NCI-H187 treated with DMSO at 0.1 percent for 48 hours (cell line): Measurements from ENCODE around the gene UPF1.

Experiments
- DNase-seq: peaks from one replicate; lab custom pipeline; 2025; lab: John Stamatoyannopoulos, UW

The UPF1 gene

DNA sequence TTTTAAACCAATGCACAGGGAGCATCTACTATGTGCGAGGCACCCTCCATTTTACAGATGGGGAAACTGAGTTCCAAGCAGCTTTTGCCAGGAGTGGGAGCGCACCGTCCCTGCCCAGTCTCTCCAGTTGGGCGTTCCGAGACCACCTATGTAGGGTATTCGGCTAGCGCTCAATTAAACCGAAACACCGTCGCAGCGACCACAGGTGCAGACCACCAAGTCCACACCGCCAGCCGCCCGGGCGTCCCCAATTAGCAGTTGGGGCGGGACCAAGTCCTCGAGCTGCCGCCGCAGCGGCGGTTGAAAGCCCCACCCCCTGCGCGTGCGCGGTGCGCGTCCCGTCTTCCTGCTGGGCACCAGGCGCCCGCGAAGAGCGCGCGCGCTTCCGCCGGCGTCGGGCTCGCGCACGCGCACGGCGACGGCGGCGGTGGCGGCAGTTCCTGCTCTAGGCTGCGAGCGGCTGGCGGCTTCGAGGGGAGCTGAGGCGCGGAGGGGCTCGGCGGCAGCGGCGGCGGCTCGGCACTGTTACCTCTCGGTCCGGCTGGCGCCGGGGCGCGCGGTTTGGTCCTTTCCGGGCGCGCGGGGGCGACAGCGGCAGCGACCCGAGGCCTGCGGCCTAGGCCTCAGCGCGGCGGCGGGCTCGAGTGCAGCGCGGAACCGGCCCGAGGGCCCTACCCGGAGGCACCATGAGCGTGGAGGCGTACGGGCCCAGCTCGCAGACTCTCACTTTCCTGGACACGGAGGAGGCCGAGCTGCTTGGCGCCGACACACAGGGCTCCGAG lies at the start of gene UPF1:
UPF1 (plus strand) TSS at position 436 of the 782 bp plus-strand sequence; CDS start at position 687, 251 bp downstream.
- peak; percentile 8 for DNase-seq

- DNase-seq, result no peak
These were observed 49.1 kb upstream of the UPF1 start for GRCh38 chr19:18782559-18783225.

DNA sequence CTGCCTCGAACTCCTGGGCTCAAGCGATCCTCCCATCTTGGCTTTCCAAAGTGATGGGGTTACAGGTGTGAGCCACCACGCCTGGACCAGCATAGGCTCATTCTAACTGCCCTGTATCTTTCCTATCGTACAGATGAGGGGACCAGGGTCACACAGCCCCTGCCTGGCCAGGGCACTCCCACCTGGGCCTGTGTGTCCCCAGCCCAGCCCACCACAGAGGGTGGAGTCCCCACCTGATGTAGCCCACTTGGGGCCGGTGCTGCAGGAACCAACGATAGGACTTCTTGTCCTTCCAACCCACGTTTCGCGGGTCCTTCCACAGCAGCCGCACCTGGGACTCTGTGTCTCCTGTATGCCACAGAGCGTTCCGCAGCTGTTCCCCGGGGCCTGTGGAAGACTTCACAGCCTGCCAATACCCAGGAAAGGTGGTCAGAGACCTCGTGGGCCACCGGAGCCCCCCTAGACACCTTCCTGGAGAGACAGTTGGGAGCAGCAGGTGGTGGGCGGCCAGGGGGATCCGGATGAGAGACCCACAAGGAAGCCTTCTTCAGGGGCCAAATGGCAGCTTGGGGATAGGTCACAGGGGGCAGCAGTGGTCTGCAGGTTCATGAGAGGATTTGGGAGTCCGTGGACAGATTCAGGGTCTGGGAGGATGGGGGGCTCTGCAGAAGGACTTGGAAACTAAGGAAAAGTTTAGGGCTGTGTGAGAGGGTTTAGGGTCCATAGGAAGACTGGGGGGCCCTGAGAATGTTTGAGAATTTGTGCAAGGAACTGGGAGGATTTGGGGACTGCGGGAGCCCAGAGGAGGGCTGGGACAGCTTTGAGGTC lies 47.6 kb upstream of the UPF1 start:
- DNase-seq, result no peak

GRCh38 chr19:18784786-18785120 lies 47.0 kb upstream of the UPF1 start:
- DNase-seq, result no peak

DNA sequence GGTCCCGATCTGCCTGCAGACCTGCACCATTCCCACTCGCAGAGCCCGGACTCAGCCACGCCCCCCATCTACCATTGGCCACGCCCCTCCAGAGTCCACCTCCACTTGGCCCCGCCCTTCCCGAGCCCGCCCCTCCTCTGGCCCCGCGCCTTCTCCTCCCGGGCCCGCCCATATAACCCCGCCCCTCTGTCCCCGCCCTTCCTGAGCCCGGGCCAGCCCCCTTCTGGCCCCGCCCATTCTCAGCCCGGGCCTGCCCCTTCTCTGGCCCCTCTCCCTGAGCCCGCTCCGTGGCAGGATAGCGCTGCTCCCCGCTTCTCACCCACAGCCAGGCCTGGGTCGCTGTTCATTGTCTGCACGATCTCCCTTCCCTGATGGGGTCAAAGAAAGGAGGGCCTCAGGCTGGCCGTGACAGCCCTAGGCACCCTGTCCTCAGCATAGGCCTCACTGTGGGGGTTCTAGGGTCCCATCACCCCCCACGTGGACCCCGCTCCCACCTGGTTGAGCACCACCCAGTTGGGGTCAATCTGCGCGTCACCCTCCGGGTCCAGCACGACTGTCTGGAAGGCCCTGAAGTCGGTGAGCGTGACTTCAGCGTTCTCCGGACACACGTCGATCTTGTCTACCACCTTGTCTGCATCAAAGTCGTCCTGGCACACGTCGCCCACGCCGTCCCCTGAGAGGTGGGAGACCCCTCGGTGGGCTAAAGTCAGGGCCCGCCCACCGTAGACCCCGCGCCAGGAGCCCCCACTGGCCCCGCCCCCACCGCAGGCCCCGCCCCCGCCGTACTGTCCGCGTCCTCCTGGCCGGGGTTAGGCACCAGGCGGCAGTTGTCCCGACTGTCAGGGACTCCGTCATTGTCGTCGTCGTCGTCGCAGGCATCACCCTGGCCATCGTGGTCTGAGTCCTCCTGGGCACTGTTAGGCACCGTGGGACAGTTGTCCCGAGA lies 46.3 kb upstream of the UPF1 start:
- peak; percentile 3 for DNase-seq

DNA sequence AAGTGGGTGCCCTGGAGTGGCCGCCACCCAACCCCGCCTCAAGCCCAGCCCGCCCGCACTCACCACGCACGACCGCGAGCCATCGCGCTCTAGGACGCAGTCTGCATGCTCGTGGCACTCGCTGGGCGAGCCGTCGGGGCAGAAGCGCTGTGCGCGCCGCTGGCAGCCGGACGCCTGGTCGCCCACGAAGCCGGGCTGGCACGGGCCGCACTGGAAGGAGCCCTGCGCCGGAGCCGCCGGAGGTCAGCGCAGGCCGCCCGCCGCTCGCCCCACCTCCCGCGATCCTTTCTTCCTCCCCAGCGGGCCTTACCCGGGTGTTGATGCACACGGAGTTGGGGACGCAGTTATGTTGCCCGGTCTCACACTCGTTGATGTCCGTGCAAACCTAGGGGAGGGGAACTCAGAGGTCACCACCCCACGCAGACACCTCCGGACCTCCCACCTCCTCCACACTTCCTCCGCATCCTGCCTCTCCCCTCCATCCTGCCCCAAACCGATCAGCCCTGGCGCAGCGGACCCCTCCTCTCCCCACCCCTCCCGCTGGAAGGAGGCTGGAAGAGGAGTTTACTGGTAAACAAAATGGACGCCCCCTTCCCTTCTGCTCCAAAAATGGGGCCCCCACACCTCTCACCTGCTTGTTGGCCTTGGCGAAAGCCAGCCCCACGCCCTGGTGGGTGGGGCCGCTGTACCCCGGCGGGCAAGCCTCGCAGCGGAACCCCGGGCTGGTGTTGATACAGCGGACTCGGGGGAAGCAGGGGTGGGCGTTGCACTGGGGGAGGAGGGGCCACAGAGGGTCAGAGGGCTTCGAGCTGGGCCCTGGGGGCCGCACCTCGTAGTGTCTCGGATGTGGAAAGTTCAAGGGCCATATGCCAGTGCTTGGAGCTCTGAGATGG lies 43.0 kb upstream of the UPF1 start:
- DNase-seq, result no peak

DNA sequence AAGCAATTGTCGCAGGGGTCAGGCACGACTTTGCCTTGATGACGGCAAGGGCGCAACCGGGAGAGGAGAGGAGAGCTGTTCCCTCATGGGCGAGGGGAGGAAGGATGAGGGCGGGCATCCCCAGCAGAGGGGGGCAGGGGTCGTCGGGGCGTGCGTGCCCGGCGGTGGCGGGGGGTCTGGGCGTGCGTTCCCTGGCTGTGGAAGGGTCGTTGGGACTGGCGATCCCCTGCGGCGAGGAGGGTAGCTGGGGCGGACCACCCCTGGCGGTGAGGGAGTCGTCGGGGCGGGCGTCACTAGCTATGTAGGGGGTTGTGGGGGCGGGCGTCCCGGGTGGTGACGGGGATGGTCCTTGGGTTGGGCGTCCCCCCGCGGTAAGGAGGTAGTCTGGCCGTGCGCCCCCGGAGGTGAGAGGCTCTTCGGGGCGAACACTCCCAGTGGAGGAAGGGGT lies 42.3 kb upstream of the UPF1 start:
- no peak for DNase-seq

- no peak for DNase-seq
These were observed 41.7 kb upstream of the UPF1 start for GRCh38 chr19:18789883-18790565.

DNA sequence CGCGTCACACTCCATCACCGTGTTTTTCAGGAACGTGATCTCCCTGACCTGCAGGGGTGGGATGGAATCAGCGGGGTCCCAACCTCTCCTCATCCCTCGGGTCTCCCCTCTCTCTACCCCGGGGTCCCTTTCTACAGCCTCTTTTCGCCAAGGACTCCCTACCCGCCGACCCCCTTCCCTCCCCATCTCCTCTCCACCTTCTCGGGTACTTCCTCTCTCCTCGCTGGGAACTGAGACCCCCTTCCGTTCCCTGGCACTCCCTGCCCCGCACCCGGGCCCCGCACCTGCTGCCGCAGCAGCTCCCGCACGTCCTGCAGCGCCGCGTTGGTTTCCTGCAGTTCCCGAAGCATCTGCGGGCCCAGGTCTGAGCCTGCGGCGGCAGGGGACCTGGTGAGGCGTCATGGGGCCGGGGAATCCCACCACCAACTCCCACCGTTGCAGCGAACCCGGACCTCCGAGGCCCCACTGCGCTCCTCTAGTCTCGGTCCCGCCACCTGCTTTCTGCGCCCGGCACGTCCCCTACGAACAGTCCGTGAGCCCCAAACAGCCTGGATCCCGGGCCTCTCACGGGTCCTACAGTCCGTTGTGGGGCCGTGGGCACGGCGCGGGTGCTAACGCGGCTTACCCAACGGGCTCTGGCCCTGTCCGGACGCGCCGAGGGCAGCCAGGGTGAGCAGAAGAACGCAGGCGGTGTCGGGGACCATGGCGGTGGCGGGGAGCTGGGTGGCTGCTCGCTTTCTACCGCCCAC lies 41.0 kb upstream of the UPF1 start, which contains the start of gene COMP:
COMP (minus strand) TSS at position 740 of the 749 bp plus-strand sequence; CDS start at position 704, 36 bp downstream.
- DNase-seq, result no peak

DNA sequence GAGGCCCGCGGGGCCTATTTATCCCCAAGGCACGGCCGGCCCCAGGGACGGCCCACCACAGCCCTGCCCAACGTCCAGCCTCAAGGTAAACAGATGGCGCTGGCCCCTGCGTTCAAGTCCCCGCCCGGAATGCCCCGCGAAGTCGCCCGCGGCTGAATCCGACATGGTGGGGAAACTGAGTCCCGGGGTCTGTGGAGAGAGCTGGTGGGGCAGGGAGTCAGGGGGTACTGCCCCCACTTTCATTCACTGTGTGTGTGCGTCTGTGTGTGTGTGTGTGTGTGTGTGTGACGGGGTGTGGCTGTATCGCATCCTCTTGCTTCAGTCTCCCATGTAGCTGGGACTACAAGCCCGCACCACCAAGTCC lies 40.5 kb upstream of the UPF1 start:
- no peak for DNase-seq

- no peak for DNase-seq
These were observed 39.1 kb upstream of the UPF1 start for GRCh38 chr19:18792661-18793060.

DNA sequence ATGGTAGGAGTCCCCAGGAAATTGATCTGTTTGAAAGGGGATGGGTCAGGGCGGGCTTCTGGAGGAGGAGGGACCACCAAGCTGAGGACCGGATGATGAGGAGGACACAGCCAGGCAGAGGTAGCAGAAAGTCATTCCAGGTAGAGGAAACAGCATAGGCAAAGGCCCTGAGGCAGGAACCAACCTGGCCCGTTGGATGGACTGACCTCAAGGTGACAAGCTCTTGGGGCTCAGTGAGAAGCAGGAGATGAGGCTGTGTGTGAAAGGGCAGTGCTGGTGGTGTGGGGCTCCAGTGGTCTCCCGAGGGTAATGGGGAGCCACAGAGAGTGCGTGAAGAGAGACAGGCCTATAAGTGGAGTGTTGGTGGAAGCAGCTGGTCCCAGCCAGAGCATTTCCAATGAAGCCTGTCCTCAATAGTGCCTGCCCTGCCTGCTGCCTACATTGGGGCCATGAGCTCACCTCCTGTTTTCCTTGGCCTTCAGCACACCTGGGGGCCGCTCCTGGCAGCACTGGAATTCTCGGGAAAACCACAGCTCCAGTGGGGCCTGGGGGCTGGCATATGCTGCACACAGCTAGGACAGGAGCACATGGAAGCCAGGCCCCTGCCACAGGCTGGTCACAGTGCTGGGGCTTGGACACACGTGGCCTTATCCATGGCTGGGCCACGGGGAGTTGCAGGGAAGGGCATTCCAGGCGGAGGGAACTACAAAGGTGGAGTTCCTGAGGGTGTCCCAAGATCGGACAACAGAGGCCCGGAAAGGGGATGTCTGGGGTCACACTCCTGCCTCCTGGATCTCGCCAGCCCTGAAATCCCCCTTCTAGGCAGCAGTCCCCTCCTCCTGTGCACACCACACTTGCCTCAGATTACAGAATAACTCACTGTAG lies 38.4 kb upstream of the UPF1 start:
- DNase-seq, result no peak

DNA sequence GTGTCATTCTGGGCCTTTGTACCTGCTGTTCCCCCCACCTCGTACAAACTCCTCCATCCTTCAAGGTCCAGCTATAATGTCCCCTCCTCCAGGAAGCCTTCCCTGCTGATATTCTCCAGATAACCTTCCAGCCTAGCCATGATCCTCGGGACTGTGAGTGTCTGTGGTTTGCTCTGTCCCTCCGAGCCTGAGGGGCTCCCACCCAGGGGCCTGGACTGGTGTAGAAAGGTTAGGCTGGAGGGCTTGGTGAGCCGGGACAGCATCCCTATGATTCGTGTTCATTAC lies 37.8 kb upstream of the UPF1 start:
- DNase-seq, result no peak

DNA sequence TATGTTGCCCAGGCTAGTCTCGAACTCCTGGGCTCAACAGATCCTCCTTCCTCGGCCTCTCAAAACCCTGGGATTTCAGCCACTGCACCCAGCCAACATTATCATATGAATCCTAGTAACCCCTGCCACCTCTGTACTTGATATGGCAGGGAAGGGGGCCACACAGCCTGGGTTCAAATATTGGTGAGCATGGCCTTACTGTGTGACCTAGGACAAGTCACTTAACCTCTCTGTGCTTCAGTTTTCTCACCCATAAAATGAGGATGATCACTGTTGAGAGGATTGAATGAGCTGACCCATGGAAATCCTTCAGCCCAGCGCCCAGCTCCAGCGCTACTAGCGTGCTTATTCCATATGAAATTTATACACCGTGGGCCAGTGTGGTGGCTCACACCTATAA lies 37.1 kb upstream of the UPF1 start:
- no peak for DNase-seq

DNA sequence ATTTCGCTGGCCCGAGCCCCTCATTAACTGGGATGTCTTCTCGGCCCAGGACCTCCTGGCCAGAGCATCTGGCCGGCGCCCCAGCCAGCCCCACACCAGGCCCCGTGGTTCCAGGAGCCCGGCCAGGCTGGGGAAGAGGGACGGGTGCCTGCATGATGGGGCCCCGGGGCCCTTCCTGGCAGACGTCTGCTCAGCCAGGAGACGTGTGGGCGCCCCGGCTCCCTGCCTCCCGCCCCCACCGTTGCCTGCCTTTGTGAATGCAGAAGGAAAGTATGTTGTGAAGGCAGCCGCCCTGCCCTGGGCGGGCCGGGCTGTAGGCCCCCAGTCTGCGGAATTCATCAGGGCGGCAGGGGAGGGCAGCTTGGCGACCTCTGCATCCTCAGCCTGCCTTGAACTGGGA lies 36.2 kb upstream of the UPF1 start:
- DNase-seq, result no peak

- DNase-seq, result no peak
These were observed 35.5 kb upstream of the UPF1 start for GRCh38 chr19:18796239-18796638.

- no peak for DNase-seq
These were observed 33.1 kb upstream of the UPF1 start for GRCh38 chr19:18798384-18799352.
